HepG2 (cell line): Measurements from ENCODE around the gene SPNS1. TPM values are rescaled to one million over a fixed set of nuclear protein-coding genes. Genes with fewer than 3 reads are reported as not detected.

ENCODE experiments used
- ARHGAP35 ChIP-seq: sonication (generic); formaldehyde crosslinking; IDR thresholded peaks from 2 replicates; pipeline ENCODE4 v1.9.0; 2022; ENCODE audit warnings: mild to moderate bottlenecking, inconsistent platforms, moderate library complexity, missing genetic modification reagents, borderline replicate concordance
- BCL6 ChIP-seq: IDR thresholded peaks from 2 replicates; pipeline ENCODE4 v1.6.1; 2016; ENCODE audit warnings: missing genetic modification reagents, missing compliant biosample characterization
- ESRRA ChIP-seq: sonication (generic); formaldehyde crosslinking; IDR thresholded peaks from 2 replicates; pipeline ENCODE4 v1.5.1; 2020; ENCODE audit warnings: mild to moderate bottlenecking, low read depth, missing genetic modification reagents
- FOXK1 ChIP-seq: sonication (generic); formaldehyde crosslinking; IDR thresholded peaks from 2 replicates; pipeline ENCODE4 v1.4.0; 2020; ENCODE audit warnings: low read depth, missing genetic modification reagents, borderline replicate concordance
- GPN1 ChIP-seq: sonication (generic); formaldehyde crosslinking; IDR thresholded peaks from 2 replicates; pipeline ENCODE4 v1.5.1; 2020; ENCODE audit warnings: missing genetic modification reagents, borderline replicate concordance
- JUN ChIP-seq: sonication (generic); formaldehyde crosslinking; IDR thresholded peaks from 2 replicates; pipeline ENCODE4 v1.4.0; 2020; ENCODE audit warnings: mild to moderate bottlenecking, missing genetic modification reagents
- MXI1 ChIP-seq: IDR thresholded peaks from 3 replicates; pipeline ENCODE4 v1.6.1; 2012; ENCODE audit warnings: low read depth, low read length, inconsistent platforms, borderline replicate concordance
- NFIC ChIP-seq: IDR thresholded peaks from 2 replicates; pipeline ENCODE4 v1.6.1; 2012; ENCODE audit warnings: mild to moderate bottlenecking, low read length, inconsistent platforms
- RBFOX2 ChIP-seq: fragments of 200-400 bp; formaldehyde crosslinking; IDR thresholded peaks from 2 replicates; pipeline ENCODE4 v1.6.1; 2017; ENCODE audit warnings: low read depth, mild to moderate bottlenecking, low read length
- RFXAP ChIP-seq: sonication (generic); formaldehyde crosslinking; IDR thresholded peaks from 2 replicates; pipeline ENCODE4 v1.4.0; 2020; ENCODE audit warnings: missing genetic modification reagents, borderline replicate concordance
- TBL1XR1 ChIP-seq: fragments of 150-350 bp; IDR thresholded peaks from 2 replicates; pipeline ENCODE4 v1.6.1; 2014; ENCODE audit warnings: borderline replicate concordance, low read length; ENCODE audit not compliant: partially characterized antibody
- THAP11 ChIP-seq: IDR thresholded peaks from 2 replicates; pipeline ENCODE4 v1.6.1; 2016; ENCODE audit warnings: missing biosample characterization, missing genetic modification reagents
- ZC3H13 ChIP-seq: sonication (generic); formaldehyde crosslinking; IDR thresholded peaks from 2 replicates; pipeline ENCODE4 v1.8.1; 2023; ENCODE audit warnings: mild to moderate bottlenecking, missing genetic modification reagents, moderate library complexity
- ZKSCAN1 ChIP-seq: fragments of 150-350 bp; IDR thresholded peaks from 2 replicates; pipeline ENCODE4 v1.6.1; 2014; ENCODE audit warnings: low read length
- ZNF331 ChIP-seq: sonication (generic); formaldehyde crosslinking; IDR thresholded peaks from 2 replicates; pipeline ENCODE4 v1.4.0; 2020; ENCODE audit warnings: missing genetic modification reagents
- ZNF337 ChIP-seq: sonication (generic); formaldehyde crosslinking; IDR thresholded peaks from 2 replicates; pipeline ENCODE4 v1.5.1; 2020; ENCODE audit warnings: missing genetic modification reagents, low read depth, mild to moderate bottlenecking, borderline replicate concordance
- ZNF496 ChIP-seq: sonication (generic); formaldehyde crosslinking; IDR thresholded peaks from 2 replicates; pipeline ENCODE4 v1.8.1; 2023; ENCODE audit warnings: mild to moderate bottlenecking, moderate library complexity, missing genetic modification reagents; ENCODE audit not compliant: insufficient replicate concordance
- ZNF549 ChIP-seq: sonication (generic); formaldehyde crosslinking; IDR thresholded peaks from 2 replicates; pipeline ENCODE4 v1.5.0; 2020; ENCODE audit warnings: missing genetic modification reagents
- ZNF83 ChIP-seq: sonication (generic); formaldehyde crosslinking; IDR thresholded peaks from 2 replicates; pipeline ENCODE4 v1.4.0; 2020; ENCODE audit warnings: missing genetic modification reagents, mild to moderate bottlenecking, borderline replicate concordance
- ZSCAN31 ChIP-seq: sonication (generic); formaldehyde crosslinking; IDR thresholded peaks from 2 replicates; pipeline ENCODE4 v1.5.0; 2020; ENCODE audit warnings: low read depth, mild to moderate bottlenecking, missing genetic modification reagents
- polyA plus RNA-seq, 8 experiments: library from polyadenylated mRNA; depleted of rRNA in 3 of 8; stranded (reverse) in 7 of 8; unstranded in 1 of 8; fragments of >200 nt; fragmentation: Illumina TruSeq in 4 of 8; extraction: Trizol in 4 of 8; gene quantifications; 2 replicates each; pipeline versions ENCODE4 v1.2.1 to v1.2.3, GENCODE V29; 2011 to 2016; ENCODE audit warnings: low read depth in 4 of 8, missing spikeins in 1 of 8, mixed read lengths in 1 of 8; ENCODE audit not compliant: insufficient read depth in 1 of 8
- total RNA-seq, 5 experiments: library from RNA; depleted of rRNA; stranded (reverse); fragments of >200 nt; fragmentation: Illumina TruSeq; extraction: Trizol; gene quantifications; 2 replicates each; pipeline ENCODE4 v1.2.3, GENCODE V29; 2016; ENCODE audit warnings: low read depth in 1 of 5
- TF ChIP-seq, protein P1 (sequence below): sonication (generic); formaldehyde crosslinking; IDR thresholded peaks from 2 replicates; pipeline ENCODE4 v1.4.0; 2020; ENCODE audit warnings: missing genetic modification reagents
- TF ChIP-seq, protein P2 (sequence below): fragments of 450-650 bp; IDR thresholded peaks from 2 replicates; pipeline ENCODE4 v1.6.1; 2017; ENCODE audit warnings: mild to moderate bottlenecking
- TF ChIP-seq, protein P3 (sequence below): sonication (generic); formaldehyde crosslinking; conservative IDR thresholded peaks from 2 replicates; pipeline ENCODE4 v1.8.0; 2022; ENCODE audit warnings: missing genetic modification reagents

The SPNS1 gene
- total and polyA plus RNA-seq, 2 of the 13 experiments (the other 11 are each of a cell fraction or from before 2014, with no cell fraction given) = 25.6 to 38.8 TPM

DNA sequence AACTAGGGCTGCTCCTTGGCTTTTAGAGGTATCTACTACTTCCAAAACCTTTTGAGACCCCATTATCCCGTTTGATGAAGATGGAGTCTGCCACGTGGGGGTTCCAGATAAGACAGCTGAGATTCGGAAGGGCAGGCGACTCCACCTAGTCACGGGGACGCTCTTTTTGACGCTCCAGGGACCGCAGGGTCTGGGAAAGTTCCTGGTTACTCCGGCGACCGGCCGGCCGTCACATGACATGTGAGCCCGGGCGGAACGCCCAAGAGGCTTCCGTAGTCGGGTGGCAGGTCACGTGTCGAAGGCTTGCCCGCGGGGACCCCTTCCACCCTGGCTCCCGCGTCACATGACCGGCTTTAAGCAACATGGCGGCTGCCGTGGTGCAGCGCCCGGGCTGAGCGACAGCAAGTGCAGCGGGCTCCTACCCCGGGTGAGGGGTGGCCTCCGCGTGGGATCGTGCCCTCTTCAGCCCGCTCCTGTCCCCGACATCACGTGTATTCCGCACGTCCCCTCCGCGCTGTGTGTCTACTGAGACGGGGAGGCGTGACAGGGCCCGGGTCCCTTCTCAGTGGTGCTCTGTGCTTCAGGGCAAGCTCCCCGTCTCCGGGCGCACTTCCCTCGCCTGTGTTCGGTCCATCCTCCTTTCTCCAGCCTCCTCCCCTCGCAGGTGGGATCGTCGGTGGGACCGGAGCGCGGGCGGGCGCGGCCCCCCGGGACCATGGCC lies at the start of gene SPNS1 (continued):
- TF ChIP-seq, protein P1, sequence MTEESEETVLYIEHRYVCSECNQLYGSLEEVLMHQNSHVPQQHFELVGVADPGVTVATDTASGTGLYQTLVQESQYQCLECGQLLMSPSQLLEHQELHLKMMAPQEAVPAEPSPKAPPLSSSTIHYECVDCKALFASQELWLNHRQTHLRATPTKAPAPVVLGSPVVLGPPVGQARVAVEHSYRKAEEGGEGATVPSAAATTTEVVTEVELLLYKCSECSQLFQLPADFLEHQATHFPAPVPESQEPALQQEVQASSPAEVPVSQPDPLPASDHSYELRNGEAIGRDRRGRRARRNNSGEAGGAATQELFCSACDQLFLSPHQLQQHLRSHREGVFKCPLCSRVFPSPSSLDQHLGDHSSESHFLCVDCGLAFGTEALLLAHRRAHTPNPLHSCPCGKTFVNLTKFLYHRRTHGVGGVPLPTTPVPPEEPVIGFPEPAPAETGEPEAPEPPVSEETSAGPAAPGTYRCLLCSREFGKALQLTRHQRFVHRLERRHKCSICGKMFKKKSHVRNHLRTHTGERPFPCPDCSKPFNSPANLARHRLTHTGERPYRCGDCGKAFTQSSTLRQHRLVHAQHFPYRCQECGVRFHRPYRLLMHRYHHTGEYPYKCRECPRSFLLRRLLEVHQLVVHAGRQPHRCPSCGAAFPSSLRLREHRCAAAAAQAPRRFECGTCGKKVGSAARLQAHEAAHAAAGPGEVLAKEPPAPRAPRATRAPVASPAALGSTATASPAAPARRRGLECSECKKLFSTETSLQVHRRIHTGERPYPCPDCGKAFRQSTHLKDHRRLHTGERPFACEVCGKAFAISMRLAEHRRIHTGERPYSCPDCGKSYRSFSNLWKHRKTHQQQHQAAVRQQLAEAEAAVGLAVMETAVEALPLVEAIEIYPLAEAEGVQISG (CRISPR knock-in tag) = peak; percentile 97
- TF ChIP-seq ZNF496 (CRISPR knock-in tag) (no peak), ZC3H13 (CRISPR knock-in tag) (peak; percentile 84), JUN (peak; percentile 17; the same call in 1 of the 2 replicates), RBFOX2 (peak; percentile 97), FOXK1 (CRISPR knock-in tag) (peak; percentile 96), ZNF337 (peak; percentile 95; the same call in 1 of the 2 replicates), GPN1 (no peak; the same call in 1 of the 2 replicates), MXI1 (peak; percentile 84; the same call in 2 of the 3 replicates), RFXAP (CRISPR knock-in tag) (peak; percentile 95), ZKSCAN1 (no peak; the same call in 1 of the 2 replicates), ZNF83 (peak; percentile 55; the same call in 1 of the 2 replicates), ARHGAP35 (CRISPR knock-in tag) (peak; percentile 74), ESRRA (peak; percentile 81), ZSCAN31 (CRISPR knock-in tag) (peak; percentile 97), NFIC (peak; percentile 84; the same call in 1 of the 2 replicates), ZNF331 (CRISPR knock-in tag) (peak; percentile 92), THAP11 (CRISPR knock-in tag) (peak; percentile 94), ZNF549 (CRISPR knock-in tag) (0 out of 2 replicates have a peak, but pooled peaks have one; percentile 55), BCL6 (CRISPR knock-in tag) (peak; percentile 66), TBL1XR1 (peak; percentile 48)
- TF ChIP-seq, protein P2, sequence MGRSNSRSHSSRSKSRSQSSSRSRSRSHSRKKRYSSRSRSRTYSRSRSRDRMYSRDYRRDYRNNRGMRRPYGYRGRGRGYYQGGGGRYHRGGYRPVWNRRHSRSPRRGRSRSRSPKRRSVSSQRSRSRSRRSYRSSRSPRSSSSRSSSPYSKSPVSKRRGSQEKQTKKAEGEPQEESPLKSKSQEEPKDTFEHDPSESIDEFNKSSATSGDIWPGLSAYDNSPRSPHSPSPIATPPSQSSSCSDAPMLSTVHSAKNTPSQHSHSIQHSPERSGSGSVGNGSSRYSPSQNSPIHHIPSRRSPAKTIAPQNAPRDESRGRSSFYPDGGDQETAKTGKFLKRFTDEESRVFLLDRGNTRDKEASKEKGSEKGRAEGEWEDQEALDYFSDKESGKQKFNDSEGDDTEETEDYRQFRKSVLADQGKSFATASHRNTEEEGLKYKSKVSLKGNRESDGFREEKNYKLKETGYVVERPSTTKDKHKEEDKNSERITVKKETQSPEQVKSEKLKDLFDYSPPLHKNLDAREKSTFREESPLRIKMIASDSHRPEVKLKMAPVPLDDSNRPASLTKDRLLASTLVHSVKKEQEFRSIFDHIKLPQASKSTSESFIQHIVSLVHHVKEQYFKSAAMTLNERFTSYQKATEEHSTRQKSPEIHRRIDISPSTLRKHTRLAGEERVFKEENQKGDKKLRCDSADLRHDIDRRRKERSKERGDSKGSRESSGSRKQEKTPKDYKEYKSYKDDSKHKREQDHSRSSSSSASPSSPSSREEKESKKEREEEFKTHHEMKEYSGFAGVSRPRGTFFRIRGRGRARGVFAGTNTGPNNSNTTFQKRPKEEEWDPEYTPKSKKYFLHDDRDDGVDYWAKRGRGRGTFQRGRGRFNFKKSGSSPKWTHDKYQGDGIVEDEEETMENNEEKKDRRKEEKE = no peak
- TF ChIP-seq, protein P3, sequence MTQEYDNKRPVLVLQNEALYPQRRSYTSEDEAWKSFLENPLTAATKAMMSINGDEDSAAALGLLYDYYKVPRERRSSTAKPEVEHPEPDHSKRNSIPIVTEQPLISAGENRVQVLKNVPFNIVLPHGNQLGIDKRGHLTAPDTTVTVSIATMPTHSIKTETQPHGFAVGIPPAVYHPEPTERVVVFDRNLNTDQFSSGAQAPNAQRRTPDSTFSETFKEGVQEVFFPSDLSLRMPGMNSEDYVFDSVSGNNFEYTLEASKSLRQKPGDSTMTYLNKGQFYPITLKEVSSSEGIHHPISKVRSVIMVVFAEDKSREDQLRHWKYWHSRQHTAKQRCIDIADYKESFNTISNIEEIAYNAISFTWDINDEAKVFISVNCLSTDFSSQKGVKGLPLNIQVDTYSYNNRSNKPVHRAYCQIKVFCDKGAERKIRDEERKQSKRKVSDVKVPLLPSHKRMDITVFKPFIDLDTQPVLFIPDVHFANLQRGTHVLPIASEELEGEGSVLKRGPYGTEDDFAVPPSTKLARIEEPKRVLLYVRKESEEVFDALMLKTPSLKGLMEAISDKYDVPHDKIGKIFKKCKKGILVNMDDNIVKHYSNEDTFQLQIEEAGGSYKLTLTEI (CRISPR knock-in tag) = no peak
